Activated CD4-positive, alpha-beta T cell treated with anti-CD3 and anti-CD28 coated beads, Interleukin-2, amount 50 U/mL, for 4 hours (primary cell): ENCODE data around the gene HIVEP1.

Experiments
- DNase-seq, 2 experiments: peaks; one replicate each; pipeline ENCODE4 v3.0.0-alpha.2; 2020

HIVEP1 gene

GRCh38 chr6:12058172-12058961 lies 46.3 kb downstream of the HIVEP1 start:
- no peak for DNase-seq

DNA sequence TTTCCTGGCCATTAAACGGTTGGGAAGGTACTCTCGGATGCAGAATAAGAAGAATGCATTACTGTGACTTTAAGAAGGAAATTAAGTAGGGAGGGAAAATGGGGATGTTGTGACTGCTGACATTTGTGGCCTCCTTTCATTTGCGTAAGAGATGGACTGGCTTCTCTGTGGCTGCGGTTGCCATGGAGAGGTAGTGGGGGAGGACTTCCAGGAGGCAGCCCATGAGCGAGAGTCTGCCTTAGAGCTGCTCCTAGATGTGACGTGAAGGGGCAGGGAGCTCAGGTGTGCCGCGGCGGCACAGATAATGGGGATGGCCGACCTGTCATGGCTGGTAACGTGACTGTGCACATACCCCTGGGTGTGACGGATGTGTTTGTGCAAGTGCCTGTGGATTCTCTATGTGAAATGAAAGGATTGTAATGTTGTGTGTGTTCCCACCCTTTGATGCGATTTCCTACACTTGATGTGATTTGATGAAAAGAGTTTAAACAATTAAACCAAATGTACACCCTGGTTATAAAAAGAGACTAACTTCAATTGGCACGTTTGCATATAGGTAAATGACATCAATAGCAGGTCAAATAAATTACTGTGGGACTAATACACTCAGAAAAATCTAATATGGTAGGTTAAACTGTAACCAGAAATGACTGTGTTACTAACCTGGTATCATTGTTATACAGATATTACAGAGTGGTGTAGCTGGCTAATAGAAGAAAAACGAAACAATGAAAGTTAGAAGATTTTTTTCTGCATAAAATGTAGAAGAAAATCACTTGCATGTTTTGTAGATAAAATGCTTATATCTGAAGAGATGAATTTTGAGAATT lies 48.9 kb downstream of the HIVEP1 start:
- DNase-seq, result peak; percentile 55 to 63

- no peak for DNase-seq
Measured at GRCh38 chr6:12062605-12063004, 50.5 kb downstream of the HIVEP1 start.

DNA sequence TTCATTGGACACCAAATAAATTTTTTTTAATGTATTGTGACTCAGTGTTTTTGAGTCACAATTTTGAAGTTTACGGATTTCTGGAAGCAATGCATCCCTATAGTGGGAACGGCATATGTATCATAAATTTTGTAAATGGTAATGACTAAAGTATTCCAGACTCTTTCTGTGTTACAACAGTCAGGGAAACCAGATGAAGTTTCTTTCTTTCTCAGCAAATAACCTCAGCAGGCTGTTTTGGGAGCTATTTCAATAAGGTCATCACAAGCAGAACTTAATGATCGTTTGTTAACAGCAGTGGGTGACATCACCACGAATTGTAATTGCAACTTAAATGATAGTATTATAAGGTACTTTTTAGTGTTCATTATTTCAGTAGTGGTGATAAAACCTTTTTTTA lies 52.0 kb downstream of the HIVEP1 start:
- DNase-seq, result no peak

DNA sequence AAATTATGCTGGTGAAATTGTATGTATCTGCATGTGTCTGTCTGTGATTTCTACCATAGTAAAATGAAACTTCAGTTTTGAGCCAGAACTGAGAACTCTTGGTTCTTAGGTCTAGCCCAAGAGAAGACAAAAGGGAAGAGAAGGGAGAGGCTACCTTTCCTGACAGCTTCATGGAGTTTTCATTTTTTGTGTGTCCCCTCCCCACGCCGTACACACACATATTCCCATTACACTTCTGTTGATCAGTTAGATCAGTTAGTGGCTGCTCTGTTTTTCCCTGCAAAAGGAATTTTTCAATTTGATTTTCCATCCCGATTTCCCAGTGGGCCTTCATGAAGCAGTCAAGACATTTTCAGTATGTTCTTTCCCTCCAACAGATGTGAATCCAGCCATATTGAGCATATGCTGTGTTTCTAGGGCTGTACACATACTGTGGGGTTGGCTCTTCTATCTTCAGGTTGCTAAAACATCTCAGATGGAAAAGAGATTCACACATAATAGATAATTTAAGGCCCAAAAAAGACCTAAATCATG lies 52.5 kb downstream of the HIVEP1 start:
- DNase-seq, result no peak

DNA sequence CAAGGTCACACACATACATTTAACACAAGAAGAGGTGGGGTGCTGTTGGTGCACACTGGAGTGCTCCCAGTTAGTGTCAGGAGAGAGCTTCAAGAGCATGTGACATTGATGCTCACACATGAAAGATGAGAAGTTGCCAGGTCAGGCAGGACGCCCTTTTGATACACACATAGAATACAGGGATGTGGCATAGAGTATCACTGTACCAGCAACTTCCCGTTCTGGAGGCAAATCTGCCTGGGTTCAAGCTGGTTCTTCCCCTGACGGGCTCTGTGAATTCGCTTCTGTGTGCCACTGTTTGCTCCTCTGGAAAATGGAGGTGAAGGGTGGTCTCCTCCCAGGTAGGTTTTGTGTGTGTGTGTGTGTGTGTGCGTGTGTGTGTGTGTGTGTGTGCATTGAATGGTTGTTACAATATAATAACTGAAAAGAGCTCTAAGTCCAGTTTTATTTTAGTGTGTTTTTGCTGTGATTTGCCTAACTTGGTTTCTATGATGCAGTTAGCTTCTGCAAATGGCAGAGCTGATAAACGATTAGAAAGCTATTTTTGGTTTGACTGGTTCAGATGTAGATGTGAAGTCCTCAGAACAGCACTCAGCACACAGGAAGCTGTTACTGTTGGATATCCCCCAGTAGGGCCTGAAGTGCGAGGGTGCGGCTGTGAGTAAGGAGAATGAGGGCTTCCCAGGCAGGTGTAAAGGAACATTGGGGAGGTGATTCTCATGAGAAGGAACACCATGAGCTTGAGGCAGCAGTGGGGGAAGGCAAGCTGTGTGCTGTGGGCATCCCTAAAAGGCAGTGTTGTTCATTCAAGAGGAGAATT lies 53.4 kb downstream of the HIVEP1 start:
- no peak for DNase-seq

- DNase-seq, result no peak
Measured at GRCh38 chr6:12066297-12066696, 54.2 kb downstream of the HIVEP1 start.

DNA sequence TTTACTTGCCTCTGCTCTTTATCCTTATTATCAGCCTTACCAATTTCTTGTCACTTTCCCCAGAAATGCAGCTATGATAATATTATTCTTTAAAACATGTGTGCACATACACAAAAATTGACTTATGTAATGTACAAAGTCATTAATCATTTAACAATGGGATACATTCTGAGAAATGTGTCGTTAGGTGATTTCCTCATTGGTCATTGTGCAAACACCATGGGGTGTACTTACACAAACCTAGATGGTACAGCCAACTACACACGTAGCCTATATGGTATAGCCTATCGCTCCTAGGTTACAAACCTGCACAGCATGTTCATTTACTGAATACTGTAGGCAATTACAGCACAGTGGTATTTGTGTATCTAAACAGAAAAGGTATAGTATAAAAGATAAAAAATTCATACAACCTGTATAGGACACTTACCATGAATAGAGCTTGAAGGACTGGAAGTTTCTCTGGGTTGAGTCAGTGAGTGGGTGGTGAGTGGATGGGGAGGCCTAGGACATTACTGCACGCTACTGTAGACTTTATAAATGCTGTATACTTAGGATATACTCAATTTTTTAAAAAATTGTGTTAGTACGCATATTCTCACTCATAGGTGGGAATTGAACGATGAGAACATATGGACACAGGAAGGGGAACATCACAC lies 56.9 kb downstream of the HIVEP1 start:
- no peak for DNase-seq

DNA sequence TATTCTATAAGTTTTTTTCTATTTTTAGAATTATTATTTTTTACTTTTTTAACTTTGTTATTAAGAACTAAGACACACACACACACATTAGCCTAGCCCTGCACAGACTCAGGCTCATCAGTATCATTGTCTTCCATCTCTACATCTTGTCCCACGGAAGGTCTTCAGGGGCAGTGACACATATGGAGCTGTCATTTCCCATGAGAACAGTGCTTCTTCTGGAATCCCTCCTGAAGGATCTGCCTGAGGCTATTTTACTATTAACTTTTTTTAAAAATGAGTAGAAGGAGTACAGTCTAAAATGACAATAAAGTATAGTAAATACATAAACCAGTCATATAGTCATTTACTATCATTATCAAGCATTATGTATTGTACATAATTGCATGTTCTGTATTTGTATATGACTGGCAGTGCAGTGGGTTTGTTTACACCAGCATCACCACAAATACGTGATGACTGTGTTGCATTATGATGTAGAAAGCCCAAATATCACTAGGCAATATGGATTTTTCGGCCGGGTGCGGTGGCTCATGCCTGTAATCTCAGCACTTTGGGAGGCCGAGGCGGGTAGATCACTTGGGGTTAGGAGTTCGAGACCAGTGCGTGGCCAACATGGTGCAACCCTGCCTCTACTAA lies 57.9 kb downstream of the HIVEP1 start:
- DNase-seq, result no peak

DNA sequence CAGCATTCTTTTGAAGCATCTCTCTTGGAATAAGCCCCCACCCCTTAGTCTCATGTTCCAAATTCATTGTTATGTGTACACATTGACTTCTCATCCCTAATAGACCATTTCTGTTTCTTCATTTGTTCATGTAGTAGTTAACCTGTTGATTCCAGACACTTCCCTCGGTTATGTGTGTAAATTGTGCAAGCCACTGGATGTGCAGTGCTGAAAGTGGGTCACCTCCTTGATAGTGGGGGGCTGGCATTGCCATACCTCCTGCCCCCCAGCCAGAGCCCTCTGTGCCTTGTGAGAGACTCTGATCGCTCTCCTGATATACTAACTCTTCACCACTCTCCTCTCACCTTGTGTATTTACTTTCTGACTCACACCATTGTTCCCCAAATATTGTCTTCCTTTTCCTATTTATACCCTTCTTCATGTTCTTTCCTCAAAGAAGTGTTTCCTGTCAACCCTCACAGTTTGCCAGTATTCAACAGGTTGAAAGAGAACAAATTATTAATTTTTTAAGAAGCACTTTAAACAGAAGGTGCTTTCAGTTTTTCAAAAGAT lies 59.0 kb downstream of the HIVEP1 start:
- no peak for DNase-seq

GRCh38 chr6:12075067-12075563 lies 63.0 kb downstream of the HIVEP1 start:
- no peak for DNase-seq

DNA sequence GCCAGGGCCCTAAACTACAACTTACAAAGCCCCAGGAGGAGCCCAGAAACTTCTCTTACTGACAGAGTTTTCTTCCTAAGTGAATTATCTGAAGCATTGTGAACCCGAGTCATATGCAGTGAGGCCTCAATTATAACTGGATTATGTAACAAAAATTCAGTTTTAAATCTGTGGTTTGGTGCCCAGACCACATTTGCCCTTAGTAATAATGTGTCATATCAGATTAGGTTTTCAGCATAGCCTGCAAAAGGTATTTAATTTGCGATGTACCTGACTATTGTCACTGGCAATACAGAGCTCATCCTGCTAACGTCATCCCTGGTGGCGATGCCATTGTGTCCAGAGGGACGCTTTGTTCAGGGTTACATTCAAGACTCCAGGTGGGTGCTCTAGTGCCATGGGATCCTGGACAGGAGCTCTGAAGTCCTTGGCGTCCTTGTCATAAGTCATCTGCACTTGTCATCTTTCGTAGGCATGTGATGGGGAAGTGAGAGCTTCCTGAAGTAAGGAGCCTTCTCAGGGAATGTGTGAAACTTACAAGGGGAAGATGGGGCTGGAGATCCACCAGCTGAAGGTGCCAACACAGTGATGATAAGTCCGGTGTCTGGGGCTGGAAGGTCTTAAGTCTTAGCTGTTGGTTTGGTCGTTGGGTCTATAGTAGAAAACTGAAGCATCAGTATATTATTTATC lies 65.1 kb downstream of the HIVEP1 start:
- DNase-seq, result no peak

DNA sequence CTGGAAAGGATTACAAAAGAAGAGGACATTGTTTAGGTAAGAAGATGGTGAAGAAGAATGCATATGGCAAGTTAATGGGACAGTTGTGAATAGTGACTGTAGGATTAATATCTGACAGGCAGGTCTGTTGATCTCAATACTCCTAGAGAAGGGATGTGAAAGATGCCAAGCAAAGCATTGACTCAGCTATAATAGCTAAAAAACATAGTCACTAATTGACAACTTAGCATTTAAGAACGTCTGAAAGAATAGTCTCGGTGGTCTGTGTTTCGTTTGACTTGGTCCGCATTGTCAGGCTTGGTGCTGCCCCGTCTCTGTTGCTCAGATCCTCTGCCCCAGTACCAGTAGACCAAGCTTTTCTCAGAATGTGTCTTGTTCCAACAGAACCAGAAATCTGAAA lies 65.9 kb downstream of the HIVEP1 start:
- DNase-seq, result no peak

DNA sequence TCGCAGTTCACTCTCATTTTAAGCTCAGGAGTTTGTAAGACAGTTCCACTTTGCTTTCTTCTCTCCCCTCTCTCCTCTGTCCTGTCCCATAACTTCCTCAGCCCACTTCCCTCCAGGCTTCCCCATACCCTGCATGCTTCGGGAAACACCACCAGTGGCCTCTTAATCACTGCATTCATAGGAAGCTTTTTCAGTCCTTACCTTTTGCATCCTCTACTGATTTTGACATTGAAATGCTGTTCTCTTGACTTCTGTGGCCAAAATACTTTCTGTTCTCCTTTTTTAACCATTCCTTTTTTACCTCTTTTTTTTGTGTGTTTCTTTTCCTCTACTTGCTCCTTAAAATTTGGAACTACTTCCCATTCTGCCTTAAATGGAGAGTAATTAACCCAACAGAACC lies 69.7 kb downstream of the HIVEP1 start:
- DNase-seq, result no peak

GRCh38 chr6:12082368-12082767 lies 70.3 kb downstream of the HIVEP1 start:
- DNase-seq, result no peak

DNA sequence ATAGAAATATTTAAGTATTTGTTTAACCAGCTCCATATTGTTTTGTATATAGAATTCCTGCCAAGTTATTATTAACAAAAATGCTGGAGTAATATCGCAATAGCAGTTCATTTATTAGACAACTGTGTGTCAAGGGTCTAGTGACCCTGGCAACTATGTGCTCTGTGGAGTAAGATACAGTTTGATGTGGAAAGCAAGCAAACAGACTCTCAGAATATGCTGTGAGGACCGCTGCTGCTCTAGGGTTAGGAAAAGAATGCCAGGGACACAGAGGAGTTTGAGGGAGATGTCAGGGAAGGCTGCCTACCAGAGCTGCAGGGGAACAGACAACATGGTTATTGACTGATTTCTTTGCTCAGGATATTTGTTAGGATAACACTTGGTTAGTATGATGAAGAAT lies 71.2 kb downstream of the HIVEP1 start:
- DNase-seq, result no peak

GRCh38 chr6:12083763-12084162 lies 71.7 kb downstream of the HIVEP1 start:
- no peak for DNase-seq

GRCh38 chr6:12084681-12085080 lies 72.6 kb downstream of the HIVEP1 start:
- no peak for DNase-seq

DNA sequence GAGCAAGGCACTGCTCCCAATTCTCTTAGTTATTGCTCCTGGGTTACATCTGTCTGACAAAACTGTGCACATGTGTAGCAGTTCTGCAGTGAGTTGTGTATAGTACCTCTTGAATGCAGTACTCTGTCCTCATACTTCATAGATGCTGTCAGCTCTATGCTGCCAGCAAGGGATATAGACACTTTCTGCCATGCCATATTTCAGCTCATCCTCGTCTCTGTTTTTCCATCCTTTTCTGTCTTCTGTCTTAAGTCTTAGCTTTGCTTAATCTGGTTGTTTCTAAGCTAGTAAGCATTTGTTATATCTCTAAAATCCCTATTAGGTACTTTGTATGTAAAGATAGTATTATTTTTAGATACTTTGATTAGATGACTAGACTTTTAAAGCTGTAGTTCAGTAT lies 76.4 kb downstream of the HIVEP1 start:
- no peak for DNase-seq

GRCh38 chr6:12090714-12091113 lies 78.6 kb downstream of the HIVEP1 start:
- no peak for DNase-seq

- no peak for DNase-seq
Measured at GRCh38 chr6:12092762-12093161, 80.7 kb downstream of the HIVEP1 start.
